Stromal cell of bone marrow (primary cell): ENCODE measurements around the gene CACNA1C.
"Not testable (repeated sequence)": the region's sequence is repeated elsewhere in the genome, so short reads cannot be mapped to it uniquely, and the experiment has no call there.

ENCODE experiments used
- DNase-seq: peaks from one replicate; pipeline ENCODE4 v3.0.0-alpha.2; 2012; ENCODE audit warnings: low read depth

The CACNA1C gene

GRCh38 chr12:2234091-2234490 is 181.3 kb downstream of the CACNA1C start:
- no peak for DNase-seq

GRCh38 chr12:2234646-2235350 is 182.0 kb downstream of the CACNA1C start:
- no peak for DNase-seq

- DNase-seq: no peak
Observed at GRCh38 chr12:2236506-2237294, 183.9 kb downstream of the CACNA1C start.

- DNase-seq: no peak
Observed at GRCh38 chr12:2238111-2238510, 185.3 kb downstream of the CACNA1C start.

GRCh38 chr12:2239381-2239871 is 186.6 kb downstream of the CACNA1C start:
- no peak for DNase-seq

- no peak for DNase-seq
Observed at GRCh38 chr12:2240390-2240789, 187.6 kb downstream of the CACNA1C start.

GRCh38 chr12:2240984-2241383 is 188.2 kb downstream of the CACNA1C start:
- no peak for DNase-seq

- DNase-seq: no peak
Observed at GRCh38 chr12:2242216-2242615, 189.4 kb downstream of the CACNA1C start.

GRCh38 chr12:2242816-2243215 is 190.0 kb downstream of the CACNA1C start:
- DNase-seq: no peak

- DNase-seq: no peak
Observed at GRCh38 chr12:2243275-2243674, 190.5 kb downstream of the CACNA1C start.

- DNase-seq: peak; percentile 74
Observed at GRCh38 chr12:2244013-2244861, 191.4 kb downstream of the CACNA1C start.

- no peak for DNase-seq
Observed at GRCh38 chr12:2246358-2246757, 193.6 kb downstream of the CACNA1C start.

GRCh38 chr12:2247120-2247519 is 194.3 kb downstream of the CACNA1C start:
- DNase-seq: no peak

- DNase-seq: no peak
Observed at GRCh38 chr12:2247596-2247995, 194.8 kb downstream of the CACNA1C start.

GRCh38 chr12:2248087-2248900 is 195.5 kb downstream of the CACNA1C start:
- no peak for DNase-seq

GRCh38 chr12:2248901-2249381 is 196.2 kb downstream of the CACNA1C start:
- no peak for DNase-seq

GRCh38 chr12:2250797-2251196 is 198.0 kb downstream of the CACNA1C start:
- peak; percentile 54 for DNase-seq

GRCh38 chr12:2251526-2252209 is 198.9 kb downstream of the CACNA1C start:
- no peak for DNase-seq

GRCh38 chr12:2255311-2255710 is 202.5 kb downstream of the CACNA1C start:
- no peak for DNase-seq

GRCh38 chr12:2255731-2256130 is 202.9 kb downstream of the CACNA1C start:
- DNase-seq: not testable (repeated sequence)

GRCh38 chr12:2256453-2256852 is 203.7 kb downstream of the CACNA1C start:
- DNase-seq: no peak
